GM06990 (cell line): ENCODE measurements around the gene PRKG1.

Experiments used
- DNase-seq: peaks from one replicate; pipeline ENCODE4 v3.0.0-alpha.2; 2011; ENCODE audit not compliant: insufficient read length; ENCODE audit errors: extremely low read depth
- H3K27me3 ChIP-seq: replicated peaks from 2 replicates; pipeline ENCODE4 v1.6.0; 2011; ENCODE audit warnings: low read length; ENCODE audit not compliant: control insufficient read depth, insufficient read depth
- H3K36me3 ChIP-seq: 2 replicates; pipeline ENCODE4 v1.5.1; 2011; ENCODE audit warnings: low read length; ENCODE audit not compliant: control insufficient read depth, insufficient read depth
- H3K4me3 ChIP-seq: replicated peaks from 2 replicates; pipeline ENCODE4 v1.5.1; 2011; ENCODE audit warnings: low read depth, mild to moderate bottlenecking, control low read depth, low read length
- CTCF ChIP-seq: IDR thresholded peaks from 2 replicates; pipeline ENCODE4 v1.5.1; 2011; ENCODE audit warnings: low read length, control low read depth, mild to moderate bottlenecking, inconsistent platforms; ENCODE audit not compliant: insufficient read depth, poor library complexity, severe bottlenecking

PRKG1 gene

GRCh38 chr10:52314822-52315552 is 1240.7 kb downstream of the PRKG1 start:
- no peak for TF ChIP-seq CTCF

DNA sequence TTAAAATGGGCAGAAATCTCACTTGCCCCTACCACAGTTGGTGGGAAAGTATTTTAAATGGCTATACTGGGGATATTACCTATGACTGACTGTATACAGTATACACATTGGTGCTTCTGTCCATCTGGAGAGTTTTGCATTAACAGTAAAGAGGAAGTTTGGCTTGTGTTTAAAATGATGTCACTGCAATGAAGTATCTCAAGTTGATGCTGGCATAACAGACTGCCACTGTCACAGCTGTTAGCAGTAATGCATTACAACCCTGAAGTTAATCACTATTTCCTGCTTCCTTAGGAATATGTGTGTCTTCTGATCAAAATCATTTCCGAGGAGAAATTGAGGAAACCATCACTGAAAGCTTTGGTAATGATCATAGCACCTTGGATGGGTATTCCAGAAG is 1241.7 kb downstream of the PRKG1 start:
- H3K27me3 ChIP-seq, result peaks cover 3% of the 10 kb centered on the region
- no peaks in the 10 kb centered on the region for H3K36me3 ChIP-seq
- TF ChIP-seq CTCF, result no peak
- no peak for DNase-seq
- no peak overlapping the region for H3K4me3 ChIP-seq

More at GRCh38 chr10:52314822-52315552, 1240.7 kb downstream of the PRKG1 start:
- H3K36me3 ChIP-seq, result no peaks in the 10 kb centered on the region
- H3K27me3 ChIP-seq, result peaks cover 3% of the 10 kb centered on the region
- DNase-seq, result no peak
- H3K4me3 ChIP-seq, result no peak overlapping the region

DNA sequence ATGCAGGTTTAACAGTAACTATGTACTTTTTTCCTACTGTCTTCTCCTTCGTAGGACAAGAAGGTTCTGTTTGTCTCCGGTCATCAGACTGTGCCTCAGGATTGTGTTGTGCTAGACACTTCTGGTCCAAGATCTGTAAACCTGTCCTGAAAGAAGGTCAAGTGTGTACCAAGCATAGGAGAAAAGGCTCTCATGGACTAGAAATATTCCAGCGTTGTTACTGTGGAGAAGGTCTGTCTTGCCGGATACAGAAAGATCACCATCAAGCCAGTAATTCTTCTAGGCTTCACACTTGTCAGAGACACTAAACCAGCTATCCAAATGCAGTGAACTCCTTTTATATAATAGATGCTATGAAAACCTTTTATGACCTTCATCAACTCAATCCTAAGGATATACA is 1242.2 kb downstream of the PRKG1 start:
- no peak for TF ChIP-seq CTCF
- H3K27me3 ChIP-seq, result peaks cover 3% of the 10 kb centered on the region
- no peaks in the 10 kb centered on the region for H3K36me3 ChIP-seq
- no peak for DNase-seq
- no peak overlapping the region for H3K4me3 ChIP-seq

DNA sequence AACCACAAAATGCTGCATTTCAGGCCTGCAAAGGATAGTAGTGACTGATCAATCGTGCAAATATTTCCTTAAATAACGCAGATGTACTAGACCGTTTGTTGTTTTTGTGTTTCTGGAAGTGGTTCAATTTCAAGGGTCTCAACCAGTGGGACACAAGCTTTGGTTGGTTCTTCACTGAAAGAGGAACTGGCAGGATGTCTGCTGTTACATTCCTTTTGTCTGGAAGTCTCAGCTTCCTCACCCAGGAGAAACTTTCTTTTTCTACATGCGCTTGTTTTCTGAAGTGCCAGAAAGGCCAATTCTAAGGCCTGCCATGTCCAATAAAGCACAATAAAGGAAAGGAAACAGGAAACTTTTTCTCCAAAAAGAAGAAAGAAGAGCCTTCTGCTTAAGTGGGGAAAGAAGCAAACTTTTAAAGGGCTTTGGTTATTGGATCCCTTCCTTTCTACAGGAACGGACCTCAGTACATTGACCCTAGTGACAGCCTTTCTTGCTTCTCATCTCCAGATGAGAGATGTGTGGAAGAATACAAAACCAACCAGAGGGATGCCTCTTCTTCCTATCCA is 1243.9 kb downstream of the PRKG1 start:
- no peaks in the 10 kb centered on the region for H3K36me3 ChIP-seq
- no peak for TF ChIP-seq CTCF
- no peak overlapping the region for H3K4me3 ChIP-seq
- H3K27me3 ChIP-seq, result peaks cover 3% of the 10 kb centered on the region
- no peak for DNase-seq

DNA sequence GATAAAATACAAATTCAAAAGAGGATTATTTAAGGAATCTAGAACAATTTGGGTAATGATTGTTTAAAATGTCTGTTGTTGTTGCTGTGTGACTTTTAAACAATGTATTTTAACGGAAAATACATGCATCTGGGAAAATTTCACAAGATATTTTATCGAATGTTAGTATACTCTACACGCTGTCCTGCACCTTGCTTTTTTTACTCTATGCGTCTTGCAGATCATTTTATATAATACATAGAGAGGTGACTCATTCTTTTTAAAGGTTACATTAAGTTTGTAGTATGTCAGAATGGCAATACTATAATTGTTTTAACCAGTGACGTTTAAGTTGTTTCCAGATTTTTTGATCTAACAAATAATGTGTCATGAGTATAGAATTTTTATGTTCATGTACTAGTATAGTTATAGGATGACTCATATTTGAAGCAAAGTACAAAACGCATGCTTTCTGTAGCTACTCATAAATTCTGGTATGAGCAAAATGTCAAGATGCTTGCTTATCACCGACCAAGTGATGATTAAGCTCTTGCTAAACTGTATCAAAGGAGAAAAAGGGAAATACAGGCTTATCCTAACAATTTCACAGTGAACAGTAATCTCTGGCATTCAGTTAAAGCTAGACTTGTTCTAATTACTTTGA is 1244.7 kb downstream of the PRKG1 start:
- TF ChIP-seq CTCF, result no peak
- Histone ChIP-seq H3K36me3 (no peaks in the 10 kb centered on the region), H3K4me3 (no peak overlapping the region), H3K27me3 (no peaks in the 10 kb centered on the region; the same call in none of the 2 replicates)
- no peak for DNase-seq
